ENCODE results near the gene GTF2H4.

Gene GTF2H4

GRCh38 chr6:30960907-30961673 lies 53.1 kb downstream of the GTF2H4 start:
- no peak for DNase-seq

- DNase-seq, result no peak
Observed at GRCh38 chr6:30962716-30963115, 54.7 kb downstream of the GTF2H4 start.

- DNase-seq, result no peak
Observed at GRCh38 chr6:30963641-30964040, 55.6 kb downstream of the GTF2H4 start.

Measured in stimulated activated CD4-positive, alpha-beta T cell treated with anti-CD3 and anti-CD28 coated beads, Interleukin-4, amount 100 ng/mL, for 1 hour (primary cell).